ENCODE measurements around the gene CHODL. TPM values are rescaled to one million over a fixed set of nuclear protein-coding genes. Genes with fewer than 3 reads are reported as not detected.

Gene CHODL
- total RNA-seq, 4 donors from 2014 or later, result not detected

DNA sequence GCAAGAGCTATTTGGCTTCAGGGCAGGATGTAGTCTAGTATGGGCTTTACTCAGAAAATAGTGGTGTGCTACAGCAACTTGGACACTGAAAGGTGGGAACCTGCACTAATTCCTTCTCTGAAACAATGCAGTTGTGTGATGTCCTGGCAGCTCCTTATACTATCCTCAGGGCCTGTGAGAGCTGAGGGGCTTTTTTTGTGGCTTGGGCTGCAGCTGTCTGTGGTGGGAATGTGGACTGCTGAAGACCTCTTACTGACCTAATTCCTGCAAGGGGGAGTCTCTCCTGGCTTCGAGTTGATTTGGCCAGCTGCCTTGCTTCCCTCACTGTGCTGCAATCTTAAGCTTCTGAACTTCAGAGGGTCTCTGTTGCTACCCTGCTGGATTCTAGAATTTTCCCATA lies 22.3 kb upstream of the CHODL start:
- no peaks in the 10 kb centered on the region for H3K4me1 ChIP-seq
- no peak overlapping the region for H3K27ac ChIP-seq
- DNase-seq, result no peak
- intact Hi-C loops (cut with DNase I; ENCODE audit: low total_unique reads) (no loop called here), in situ Hi-C loops (cut with MboI; ENCODE audit: low sequenced_read_pairs in 4 of 4) (no loop called here)
- no peaks in the 10 kb centered on the region for H3K27me3 ChIP-seq
- H3K9me3 ChIP-seq, result no peaks in the 10 kb centered on the region
- H3K4me3 ChIP-seq, result no peak overlapping the region
- TF ChIP-seq, protein P1, sequence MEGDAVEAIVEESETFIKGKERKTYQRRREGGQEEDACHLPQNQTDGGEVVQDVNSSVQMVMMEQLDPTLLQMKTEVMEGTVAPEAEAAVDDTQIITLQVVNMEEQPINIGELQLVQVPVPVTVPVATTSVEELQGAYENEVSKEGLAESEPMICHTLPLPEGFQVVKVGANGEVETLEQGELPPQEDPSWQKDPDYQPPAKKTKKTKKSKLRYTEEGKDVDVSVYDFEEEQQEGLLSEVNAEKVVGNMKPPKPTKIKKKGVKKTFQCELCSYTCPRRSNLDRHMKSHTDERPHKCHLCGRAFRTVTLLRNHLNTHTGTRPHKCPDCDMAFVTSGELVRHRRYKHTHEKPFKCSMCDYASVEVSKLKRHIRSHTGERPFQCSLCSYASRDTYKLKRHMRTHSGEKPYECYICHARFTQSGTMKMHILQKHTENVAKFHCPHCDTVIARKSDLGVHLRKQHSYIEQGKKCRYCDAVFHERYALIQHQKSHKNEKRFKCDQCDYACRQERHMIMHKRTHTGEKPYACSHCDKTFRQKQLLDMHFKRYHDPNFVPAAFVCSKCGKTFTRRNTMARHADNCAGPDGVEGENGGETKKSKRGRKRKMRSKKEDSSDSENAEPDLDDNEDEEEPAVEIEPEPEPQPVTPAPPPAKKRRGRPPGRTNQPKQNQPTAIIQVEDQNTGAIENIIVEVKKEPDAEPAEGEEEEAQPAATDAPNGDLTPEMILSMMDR (IDR thresholded peaks at IDR 0.05 in 4 of 5, conservative IDR thresholded peaks at IDR 0.05 in 1 of 5), result no peak
- no peak for TF ChIP-seq POLR2A (IDR thresholded peaks at IDR 0.05)
- no peaks in the 10 kb centered on the region for H3K36me3 ChIP-seq
- no peak for ATAC-seq

DNA sequence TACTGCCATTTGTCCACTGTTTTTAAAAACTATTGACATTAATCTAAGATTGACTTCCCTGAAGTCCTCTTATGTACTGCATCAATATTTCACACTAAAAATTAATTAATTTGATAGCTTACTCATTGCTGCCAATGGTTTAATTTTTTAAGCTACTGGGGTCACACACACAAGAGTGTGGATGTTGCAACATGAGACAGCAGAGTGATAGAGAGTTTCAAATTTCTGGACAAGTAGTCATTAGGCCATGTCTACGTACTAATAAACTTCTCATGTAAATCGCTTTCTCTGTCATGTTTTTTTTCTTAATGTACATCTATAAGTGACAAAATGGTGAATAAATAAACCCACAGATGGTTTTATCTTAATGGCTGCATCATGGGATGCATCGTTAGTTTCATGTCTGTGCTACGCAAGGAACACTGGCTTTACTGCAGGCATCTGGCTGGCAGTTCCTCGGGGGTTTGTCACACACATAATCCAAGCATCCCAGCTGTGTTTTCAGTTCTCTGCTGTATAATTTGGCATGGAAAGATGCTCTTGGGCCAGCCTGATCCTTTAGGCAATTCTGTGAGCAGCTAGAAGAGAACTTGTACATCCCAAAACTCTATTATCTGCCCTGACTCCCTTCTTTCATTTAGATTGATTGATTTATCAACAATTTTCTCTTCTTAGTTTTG lies 16.4 kb upstream of the CHODL start:
- Histone ChIP-seq H3K4me1 (no peaks in the 10 kb centered on the region), H3K9me3 (no peaks in the 10 kb centered on the region), H3K4me3 (no peak overlapping the region), H3K36me3 (no peaks in the 10 kb centered on the region), H3K27ac (no peak overlapping the region), H3K27me3 (no peaks in the 10 kb centered on the region)
- ATAC-seq (no peak), DNase-seq (no peak)
- intact Hi-C loops (cut with DNase I; ENCODE audit: low total_unique reads) (no loop called here), in situ Hi-C loops (cut with MboI; ENCODE audit: low sequenced_read_pairs in 4 of 4) (no loop called here)
- no peak for TF ChIP-seq POLR2A (IDR thresholded peaks at IDR 0.05)
- TF ChIP-seq, protein P1 (IDR thresholded peaks at IDR 0.05 in 4 of 5, conservative IDR thresholded peaks at IDR 0.05 in 1 of 5), result no peak

DNA sequence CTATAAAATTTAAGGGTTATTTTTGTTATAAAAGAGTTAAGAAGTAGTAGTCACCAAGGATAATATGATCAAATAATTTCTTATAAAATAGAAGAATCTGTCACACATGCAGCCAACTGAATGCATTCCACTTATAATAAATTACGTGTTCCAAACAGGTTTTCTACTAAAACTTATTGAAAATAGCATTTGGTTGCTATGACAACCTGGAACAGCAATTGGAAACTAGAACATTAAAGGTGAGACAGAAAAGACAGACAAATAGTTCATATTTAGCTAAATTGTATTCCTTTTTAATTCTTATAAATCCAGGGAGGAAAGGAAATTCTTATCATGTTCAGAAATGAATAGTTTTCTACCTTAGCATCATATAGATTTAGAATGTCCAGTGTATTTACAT lies 9.1 kb upstream of the CHODL start:
- DNase-seq, result no peak
- ATAC-seq, result no peak
- intact Hi-C loops (cut with DNase I; ENCODE audit: low total_unique reads), result no loop called here
- no peak overlapping the region for H3K27ac ChIP-seq
- no peaks in the 10 kb centered on the region for H3K36me3 ChIP-seq
- H3K4me3 ChIP-seq, result no peak overlapping the region
- in situ Hi-C loops (cut with MboI; ENCODE audit: low sequenced_read_pairs in 4 of 4), result no loop called here
- no peaks in the 10 kb centered on the region for H3K9me3 ChIP-seq
- TF ChIP-seq, protein P1 (IDR thresholded peaks at IDR 0.05 in 4 of 5, conservative IDR thresholded peaks at IDR 0.05 in 1 of 5), result no peak
- no peak for TF ChIP-seq POLR2A (IDR thresholded peaks at IDR 0.05)
- H3K4me1 ChIP-seq, result no peaks in the 10 kb centered on the region
- H3K27me3 ChIP-seq, result no peaks in the 10 kb centered on the region

DNA sequence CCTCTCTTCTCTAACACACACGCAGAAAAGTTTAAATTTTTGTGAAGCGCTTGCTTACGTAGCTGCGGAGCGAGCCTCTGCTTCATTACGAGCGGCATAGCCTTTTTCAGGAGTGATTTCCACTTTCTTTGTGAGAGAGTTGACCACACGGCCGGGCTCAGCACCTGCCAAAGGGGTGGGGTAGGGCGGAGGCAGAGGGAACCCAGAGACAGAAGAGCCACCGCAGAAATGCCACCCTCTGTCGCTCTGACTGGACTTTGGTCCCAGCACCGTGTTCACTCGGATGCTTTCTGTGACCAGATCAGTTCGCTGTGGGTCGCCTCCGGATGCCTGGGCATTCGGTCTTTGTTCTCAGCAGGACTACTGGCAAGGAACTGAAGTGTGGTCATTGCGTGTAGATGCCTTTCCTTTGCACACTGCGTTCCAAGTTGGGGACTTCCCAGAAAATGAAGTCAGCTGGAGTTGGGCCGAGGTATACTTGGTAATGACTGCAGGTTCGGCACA lies 883 bp downstream of the CHODL start:
- Histone ChIP-seq H3K4me3 (peak overlapping the region; percentile 40 to 50 (median 44)), H3K4me1 (no peaks in the 10 kb centered on the region), H3K9me3 (no peaks in the 10 kb centered on the region), H3K36me3 (no peaks in the 10 kb centered on the region), H3K27ac (no peak overlapping the region), H3K27me3 (peaks cover 14 to 23% (median 14%) of the 10 kb centered on the region in 3 donors)
- DNase-seq (no peak), ATAC-seq (no peak)
- intact Hi-C loops (cut with DNase I; ENCODE audit: low total_unique reads) (no loop called here), in situ Hi-C loops (cut with MboI; ENCODE audit: low sequenced_read_pairs in 4 of 4) (no loop called here)
- TF ChIP-seq, protein P1 (IDR thresholded peaks at IDR 0.05 in 4 of 5, conservative IDR thresholded peaks at IDR 0.05 in 1 of 5), result no peak
- no peak for TF ChIP-seq POLR2A (IDR thresholded peaks at IDR 0.05)
